ENCODE measurements around the gene DDX1. TPM values are rescaled to one million over a fixed set of nuclear protein-coding genes. Genes with fewer than 3 reads are reported as not detected.

DDX1 gene
- polyA plus RNA-seq, 1 experiment: 49.6 TPM

- Histone ChIP-seq H3K4me3 (ENCODE audit: low read depth, low read length) (no peak overlapping the region), H3K27me3 (ENCODE audit: control insufficient read depth, insufficient read depth, low read length) (no peaks in the 10 kb centered on the region), H3K36me3 (ENCODE audit: control insufficient read depth, insufficient read depth, low read length) (no peaks in the 10 kb centered on the region)
- CTCF ChIA-PET: interaction anchor here (1.0 to 2.3 kb wide), 2 partner anchors 865 to 967 kb away, joined by 3 to 7 read pairs; no protein-coding TSS in a partner anchor
- POLR2A ChIA-PET: no interaction called here
- TF ChIP-seq CTCF (IDR thresholded peaks at IDR 0.05; ENCODE audit: insufficient read depth, low read depth, low read length): no peak
- DNase-seq (ENCODE audit: low read depth): no peak
These were observed 50.5 kb downstream of the DDX1 start for GRCh38 chr2:15642011-15642814.

- ChIA-PET POLR2A (no interaction called here), CTCF (interaction anchor here (1.0 to 2.3 kb wide), 2 partner anchors 864 to 966 kb away, joined by 3 to 7 read pairs; no protein-coding TSS in a partner anchor)
- H3K36me3 ChIP-seq (ENCODE audit: control insufficient read depth, insufficient read depth, low read length): no peaks in the 10 kb centered on the region
- no peaks in the 10 kb centered on the region for H3K27me3 ChIP-seq (ENCODE audit: control insufficient read depth, insufficient read depth, low read length)
- no peak overlapping the region for H3K4me3 ChIP-seq (ENCODE audit: low read depth, low read length)
- DNase-seq (ENCODE audit: low read depth): no peak
- no peak for TF ChIP-seq CTCF (IDR thresholded peaks at IDR 0.05; ENCODE audit: insufficient read depth, low read depth, low read length)
These were observed 51.3 kb downstream of the DDX1 start for GRCh38 chr2:15642815-15643500.

GRCh38 chr2:15643791-15644585 is 52.3 kb downstream of the DDX1 start:
- TF ChIP-seq CTCF (IDR thresholded peaks at IDR 0.05; ENCODE audit: insufficient read depth, low read depth, low read length): no peak
- ChIA-PET POLR2A (no interaction called here), CTCF (interaction anchor here (0.6 to 2.3 kb wide), 2 partner anchors 562 to 965 kb away, joined by 3 to 7 read pairs; no protein-coding TSS in a partner anchor)
- H3K36me3 ChIP-seq (ENCODE audit: control insufficient read depth, insufficient read depth, low read length): no peaks in the 10 kb centered on the region
- no peaks in the 10 kb centered on the region for H3K27me3 ChIP-seq (ENCODE audit: control insufficient read depth, insufficient read depth, low read length)
- no peak overlapping the region for H3K4me3 ChIP-seq (ENCODE audit: low read depth, low read length)
- DNase-seq (ENCODE audit: low read depth): no peak

- DNase-seq (ENCODE audit: low read depth): no peak
- H3K4me3 ChIP-seq (ENCODE audit: low read depth, low read length): no peak overlapping the region
- H3K36me3 ChIP-seq (ENCODE audit: control insufficient read depth, insufficient read depth, low read length): no peaks in the 10 kb centered on the region
- TF ChIP-seq CTCF (IDR thresholded peaks at IDR 0.05; ENCODE audit: insufficient read depth, low read depth, low read length): no peak
- CTCF ChIA-PET: no interaction called here
- no peaks in the 10 kb centered on the region for H3K27me3 ChIP-seq (ENCODE audit: control insufficient read depth, insufficient read depth, low read length)
- POLR2A ChIA-PET: no interaction called here
These were observed 53.6 kb downstream of the DDX1 start for GRCh38 chr2:15645300-15645699.
